ENCODE measurements around the gene MSANTD3. TPM values are rescaled to one million over a fixed set of nuclear protein-coding genes. Genes with fewer than 3 reads are reported as not detected.

The MSANTD3 gene
- total and polyA plus RNA-seq, 2 experiments from 2014 or later: 19.7 to 34.5 TPM

GRCh38 chr9:100408546-100409175 is 18.3 kb upstream of the MSANTD3 start (continued):
- no peak for TF ChIP-seq CTCF (conservative IDR thresholded peaks at IDR 0.05; ENCODE audit: low read depth in 2 of 2)
- TF ChIP-seq STAT1 (IDR thresholded peaks at IDR 0.05; ENCODE audit: unreplicated experiment): no peak
- TF ChIP-seq CREB1 (CRISPR knock-in tag; IDR thresholded peaks at IDR 0.05; ENCODE audit: low read depth): no peak
- TF ChIP-seq NANOG (IDR thresholded peaks at IDR 0.05; ENCODE audit: borderline replicate concordance): no peak
- no peak for TF ChIP-seq EZH2 (IDR thresholded peaks at IDR 0.05; ENCODE audit: low read depth, unreplicated experiment)
- TF ChIP-seq ZNF331 (CRISPR knock-in tag; IDR thresholded peaks at IDR 0.05; ENCODE audit: low read depth): no peak
- TF ChIP-seq EZH2phosphoT487 (IDR thresholded peaks at IDR 0.05; ENCODE audit: unreplicated experiment): no peak
- no peak for TF ChIP-seq ZNF114 (CRISPR knock-in tag; IDR thresholded peaks at IDR 0.05)
- TF ChIP-seq POLR2AphosphoS5 (IDR thresholded peaks at IDR 0.05; ENCODE audit: low read depth): no peak
- no peak for TF ChIP-seq JUNB (IDR thresholded peaks at IDR 0.05; ENCODE audit: unreplicated experiment)

GRCh38 chr9:100409176-100409556 is 17.8 kb upstream of the MSANTD3 start:
- H2AFZ ChIP-seq: peak overlapping the region; percentile 9; the same call in 1 of the 2 replicates
- no peak for DNase-seq (ENCODE audit: low spot score)
- ATAC-seq: no peak
- no peak overlapping the region for H3K4me2 ChIP-seq
- H3K9me2 ChIP-seq (ENCODE audit: insufficient read depth): 0 out of 2 replicates have a peak, but pooled peaks cover 2% of the 10 kb centered on the region
- H3K79me2 ChIP-seq (replicated peaks; ENCODE audit: insufficient read depth): no peaks in the 10 kb centered on the region
- H4K20me1 ChIP-seq (replicated peaks; ENCODE audit: insufficient read depth): no peaks in the 10 kb centered on the region
- H3K27ac Mint-ChIP-seq: no peak overlapping the region
- H3K36me3 Mint-ChIP-seq (ENCODE audit: low read depth): peaks cover 11% of the 10 kb centered on the region; the same call in 2 of the 3 replicates
- H3K4me3 ChIP-seq: no peak overlapping the region
- peaks cover 12% of the 10 kb centered on the region for H3K27me3 Mint-ChIP-seq (ENCODE audit: insufficient read depth, low read depth, poor library complexity)
- peaks cover 6% of the 10 kb centered on the region; the same call in 1 of the 2 replicates for H3K4me1 ChIP-seq (ENCODE audit: insufficient read depth)
- H3K27me3 ChIP-seq (ENCODE audit: insufficient read depth): no peaks in the 10 kb centered on the region
- H3K4me3 Mint-ChIP-seq: no peak overlapping the region
- no peaks in the 10 kb centered on the region for H3K36me3 ChIP-seq (ENCODE audit: insufficient read depth)
- 0 out of 2 replicates have a peak, but pooled peaks cover 3% of the 10 kb centered on the region for H3F3A ChIP-seq (replicated peaks; ENCODE audit: low read depth)
- TF ChIP-seq ETS1 (IDR thresholded peaks at IDR 0.05): no peak
- H3K27ac ChIP-seq (ENCODE audit: low read depth): no peak overlapping the region
- peaks cover 28% of the 10 kb centered on the region for H3K9me3 Mint-ChIP-seq
- peaks cover 10% of the 10 kb centered on the region for H3K4me1 Mint-ChIP-seq

All from GM23338 (cell line).